K562 (cell line): ENCODE results near the gene FAM83E. TPM values are rescaled to one million over a fixed set of nuclear protein-coding genes. Genes with fewer than 3 reads are reported as not detected.
A peak's percentile ranks its signal among the peaks of the same experiment; 100 is the strongest.

Experiments
- ATAC-seq: fragments of 200-7000 bp; cut with Tn5 transposase; 3 replicates; pipeline ENCODE4 v1.9.1; 2020; ENCODE audit warnings: moderate library complexity
- BruUV-seq: library from RNA; stranded (reverse); fragments of 400-500 nt; replicated peaks from 2 replicates; lab custom pipeline; 2021; lab: Mats Ljungman, UMichigan
- CTCF ChIA-PET: fragments of 300-600 bp; formaldehyde crosslinking; extraction: SDS; loops from one replicate; lab custom pipeline; 2021; ENCODE audit warnings: low intra/inter-chr PET ratio; lab: Yijun Ruan, JAX
- POLR2A ChIA-PET: fragments of 300-600, 350-650 bp; sonication (Branson Sonifier 250); formaldehyde crosslinking; extraction: SDS; loops from one replicate; lab custom pipeline; 2021; ENCODE audit warnings: antibody characterized with exemption, inconsistent platforms; lab: Yijun Ruan, JAX
- DNase-seq, 4 experiments: peaks; one replicate each; pipeline versions ENCODE4 v3.0.0 to v3.0.0-alpha.2; 2011 to 2018; ENCODE audit warnings: low spot score in 3 of 4, mixed read lengths in 3 of 4; ENCODE audit errors: extremely low read depth in 1 of 4
- FAIRE-seq: peaks from 2 replicates; lab custom pipeline; 2011; peaks lifted over from hg19 to GRCh38; lab: Jason Lieb, UNC
- H2AFZ ChIP-seq: 2 replicates; pipeline ENCODE4 v1.6.0; 2011; ENCODE audit warnings: low read depth, low read length, control low read depth, inconsistent platforms
- H3K27ac ChIP-seq: fragments of 200-600 bp; 3 replicates; pipeline ENCODE4 v1.8.0; 2011; ENCODE audit warnings: low read depth, mild to moderate bottlenecking, control low read depth, inconsistent platforms, low read length, moderate library complexity, mixed read lengths; ENCODE audit errors: extremely low read depth
- H3K27me3 ChIP-seq, 2 experiments: fragments of 300-600 bp in 1 of 2; 2 replicates in 1 of 2; 3 replicates in 1 of 2; pipeline versions ENCODE4 v1.6.0 to v1.8.0; 2011; ENCODE audit warnings: inconsistent platforms in 2 of 2, low read length in 2 of 2, mild to moderate bottlenecking in 1 of 2, mixed read lengths in 1 of 2, moderate library complexity in 1 of 2; ENCODE audit not compliant: control insufficient read depth in 2 of 2, insufficient read depth in 2 of 2
- H3K36me3 ChIP-seq: fragments of 300-600 bp; 3 replicates; pipeline ENCODE4 v1.8.0; 2011; ENCODE audit warnings: mild to moderate bottlenecking, low read length, inconsistent platforms; ENCODE audit not compliant: control insufficient read depth, insufficient read depth
- H3K4me1 ChIP-seq, 2 experiments: fragments of 200-600 bp in 1 of 2; replicated peaks in 1 of 2; 2 replicates in 1 of 2; 3 replicates in 1 of 2; pipeline versions ENCODE4 v1.5.1 to v1.8.0; 2011; ENCODE audit warnings: inconsistent platforms in 2 of 2, low read length in 2 of 2, mild to moderate bottlenecking in 1 of 2, mixed read lengths in 1 of 2, moderate library complexity in 1 of 2; ENCODE audit not compliant: control insufficient read depth in 2 of 2, insufficient read depth in 2 of 2
- H3K4me2 ChIP-seq: 2 replicates; pipeline ENCODE4 v1.6.1; 2011; ENCODE audit warnings: low read length, control low read depth, inconsistent platforms, mixed read lengths; ENCODE audit not compliant: insufficient read depth
- H3K4me3 ChIP-seq: fragments of 200-600 bp; sonication (generic), shearing (Covaris generic); 2 replicates; pipeline ENCODE4 v1.5.1; 2016; ENCODE audit warnings: control low read depth, inconsistent platforms
- H3K79me2 ChIP-seq: fragments of 200-600 bp; 3 replicates; pipeline ENCODE4 v1.8.0; 2011; ENCODE audit warnings: low read length, inconsistent platforms; ENCODE audit not compliant: control insufficient read depth, insufficient read depth
- H3K9ac ChIP-seq, 2 experiments: 2 replicates each; pipeline versions ENCODE4 v1.6.0 to v1.6.1; 2011; ENCODE audit warnings: low read depth in 2 of 2, low read length in 2 of 2, control low read depth in 1 of 2, inconsistent platforms in 1 of 2, mild to moderate bottlenecking in 1 of 2, mixed read lengths in 1 of 2; ENCODE audit not compliant: insufficient read depth in 1 of 2
- H3K9me1 ChIP-seq: one replicate; pipeline ENCODE4 v1.6.0; 2011; ENCODE audit warnings: inconsistent platforms, mild to moderate bottlenecking, low read length, moderate library complexity; ENCODE audit not compliant: control insufficient read depth, insufficient read depth
- H3K9me3 ChIP-seq: replicated peaks from 2 replicates; pipeline ENCODE4 v1.5.1; 2011; ENCODE audit warnings: low read depth, low read length, inconsistent platforms; ENCODE audit not compliant: control insufficient read depth, insufficient read depth
- H4K20me1 ChIP-seq: replicated peaks from 2 replicates; pipeline ENCODE4 v1.6.1; 2011; ENCODE audit warnings: low read length, inconsistent platforms, mixed read lengths; ENCODE audit not compliant: control insufficient read depth, insufficient read depth
- CCNT2 ChIP-seq: IDR thresholded peaks from 2 replicates; pipeline ENCODE4 v1.6.1; 2011; ENCODE audit warnings: borderline replicate concordance, low read depth, mild to moderate bottlenecking, moderate library complexity, mixed read lengths, low read length; ENCODE audit not compliant: insufficient read length; ENCODE audit errors: extremely low read depth
- CREB1 ChIP-seq, 2 experiments: sonication (generic) in 1 of 2; formaldehyde crosslinking in 1 of 2; IDR thresholded peaks; 2 replicates each; pipeline versions ENCODE4 v1.6.1 to v1.8.0; 2012 to 2022; ENCODE audit warnings: inconsistent platforms in 1 of 2, mild to moderate bottlenecking in 1 of 2, missing genetic modification reagents in 1 of 2, moderate library complexity in 1 of 2
- DDX20 ChIP-seq: fragments of 450-650 bp; IDR thresholded peaks from 2 replicates; pipeline ENCODE4 v1.6.1; 2016; ENCODE audit warnings: missing genetic modification characterization, low read depth, mild to moderate bottlenecking, missing compliant biosample characterization, moderate library complexity
- GABPA ChIP-seq: fragments of 200-800 bp; sonication (Bioruptor generic); conservative IDR thresholded peaks from 2 replicates; pipeline ENCODE4 v1.6.1; 2016; ENCODE audit warnings: low read depth, missing genetic modification characterization, missing compliant biosample characterization
- HMGN3 ChIP-seq: IDR thresholded peaks from 2 replicates; pipeline ENCODE4 v1.6.1; 2011; ENCODE audit warnings: borderline replicate concordance, low read depth, mild to moderate bottlenecking, mixed read lengths, low read length; ENCODE audit not compliant: insufficient read length; ENCODE audit errors: extremely low read depth
- HNRNPL ChIP-seq: fragments of 200-400 bp; formaldehyde crosslinking; IDR thresholded peaks from 2 replicates; pipeline ENCODE4 v1.6.1; 2017; ENCODE audit warnings: low read depth, mild to moderate bottlenecking, low read length
- MAZ ChIP-seq, 2 experiments: fragments of 450-650 bp in 1 of 2; sonication (generic) in 1 of 2; formaldehyde crosslinking; IDR thresholded peaks in 1 of 2; conservative IDR thresholded peaks in 1 of 2; 2 replicates each; pipeline versions ENCODE4 v1.4.0 to v1.5.0; 2020; ENCODE audit warnings: mild to moderate bottlenecking in 1 of 2, missing genetic modification reagents in 1 of 2
- MXD1 ChIP-seq: fragments of 250-450 bp; sonication (Bioruptor Pico); IDR thresholded peaks from 2 replicates; pipeline ENCODE4 v1.8.0; 2021; ENCODE audit warnings: borderline replicate concordance, mild to moderate bottlenecking, moderate library complexity; ENCODE audit not compliant: poor library complexity, severe bottlenecking
- NBN ChIP-seq: fragments of 450-650 bp; IDR thresholded peaks from 2 replicates; pipeline ENCODE4 v1.6.1; 2016; ENCODE audit warnings: low read depth, mild to moderate bottlenecking
- RAD21 ChIP-seq, 2 experiments: fragments of 250-450 bp in 1 of 2; fragments of 450-650 bp in 1 of 2; sonication (Bioruptor Pico) in 1 of 2; formaldehyde crosslinking in 1 of 2; IDR thresholded peaks in 1 of 2; conservative IDR thresholded peaks in 1 of 2; 2 replicates each; pipeline versions ENCODE4 v1.4.0 to v1.8.0; 2020 to 2022; ENCODE audit warnings: mild to moderate bottlenecking in 2 of 2, moderate library complexity in 1 of 2
- STAT6 ChIP-seq: sonication (generic); formaldehyde crosslinking; IDR thresholded peaks from 2 replicates; pipeline ENCODE4 v1.8.1; 2023; ENCODE audit warnings: mild to moderate bottlenecking, missing genetic modification reagents
- TEAD4 ChIP-seq, 2 experiments: sonication (generic) in 1 of 2; formaldehyde crosslinking in 1 of 2; IDR thresholded peaks; 2 replicates each; pipeline versions ENCODE4 v1.6.1 to v1.8.0; 2012 to 2022; ENCODE audit warnings: borderline replicate concordance in 1 of 2, inconsistent platforms in 1 of 2, low read length in 1 of 2, mild to moderate bottlenecking in 1 of 2, missing genetic modification reagents in 1 of 2
- ZNF512 ChIP-seq: IDR thresholded peaks from 2 replicates; pipeline ENCODE4 v1.6.1; 2016; ENCODE audit warnings: missing genetic modification characterization, missing compliant biosample characterization
- ZNF780A ChIP-seq: fragments of 250-450 bp; sonication (Bioruptor Pico); IDR thresholded peaks from 2 replicates; pipeline ENCODE4 v1.5.0; 2021; ENCODE audit warnings: mild to moderate bottlenecking
- WGBS: fragments of 100-300 bp; shearing (Covaris generic); methylation state at CpG from one replicate; pipeline ENCODE4 v1.1.6; 2016; ENCODE audit warnings: low coverage, mixed read lengths; ENCODE audit not compliant: insufficient coverage; ENCODE audit errors: missing lambda C conversion rate; 5-methylcytosine and 5-hydroxymethylcytosine counted together
- in situ Hi-C: fragments of 300-500 bp; cut with MboI; formaldehyde crosslinking; loops from 4 replicates; pipeline ENCODE4 v1.15.0; 2018; ENCODE audit warnings: inconsistent platforms, mixed read lengths
- intact Hi-C: fragments of 100-400 bp; cut with micrococcal nuclease; formaldehyde crosslinking; loops from 2 replicates; pipeline ENCODE4 v1.14.2; 2022
- polyA plus RNA-seq, 8 experiments: library from polyadenylated mRNA; depleted of rRNA in 4 of 8; stranded (reverse) in 5 of 8; unstranded in 3 of 8; fragments of >200 nt; fragmentation: Nextera tagmentation in 2 of 8; fragmentation: Illumina TruSeq in 1 of 8; extraction: Ambion mirVana in 2 of 8; extraction: Trizol in 1 of 8; gene quantifications; 2 replicates each; pipeline versions ENCODE4 v1.2.1 to v1.2.3, GENCODE V29; 2011 to 2014; ENCODE audit warnings: inconsistent platforms in 1 of 8, missing spikeins in 1 of 8
- total RNA-seq, 7 experiments: library from RNA; depleted of rRNA in 6 of 7; stranded (reverse); fragments of >200 nt in 6 of 7; fragmentation: Illumina TruSeq in 2 of 7; extraction: Trizol in 2 of 7; gene quantifications; 2 replicates each; pipeline versions ENCODE4 v1.2.1 to v1.2.3, GENCODE V29; 2011 to 2021; ENCODE audit warnings: low replicate concordance in 1 of 7

Gene FAM83E
- total and polyA plus RNA-seq, 9 of the 15 experiments (the other 6 are each of a cell fraction or from before 2014, with no cell fraction given), result 0.15 to 0.87 (median 0.29) TPM; not detected in 4

GRCh38 chr19:48638831-48639381 is 24.0 kb upstream of the FAM83E start:
- FAIRE-seq (peak; percentile 56), DNase-seq (peak; percentile 77 to 88 (median 80)), ATAC-seq (peak; percentile 13)
- intact Hi-C loops (no loop called here), in situ Hi-C loops (no loop called here)
- H3K9me3 ChIP-seq, result no peaks in the 10 kb centered on the region
- CTCF ChIA-PET, result interaction anchor here (0.6 kb wide), 1 partner anchor 103 kb away, joined by 3 read pairs; no protein-coding TSS in a partner anchor
- H3K27ac ChIP-seq, result peak overlapping the region; percentile 91
- H4K20me1 ChIP-seq, result 0 out of 2 replicates have a peak, but pooled peaks cover 4% of the 10 kb centered on the region
- H3K4me2 ChIP-seq, result peak overlapping the region; percentile 100
- no peaks in the 10 kb centered on the region for H3K36me3 ChIP-seq
- 9% methylated on average over 16 of the region's 16 CpGs for WGBS
- peak overlapping the region; percentile 93 for H2AFZ ChIP-seq
- H3K9me1 ChIP-seq, result peaks cover 3% of the 10 kb centered on the region
- peaks cover 27% of the 10 kb centered on the region; the same call in 2 of the 3 replicates for H3K79me2 ChIP-seq
- H3K9ac ChIP-seq, result peak overlapping the region; percentile 78 to 94
- BruUV-seq, result no TSS peak
- peak overlapping the region; percentile 51 for H3K4me3 ChIP-seq
- POLR2A ChIA-PET, result interaction anchor here (1.1 to 1.3 kb wide), 2 partner anchors 142 to 355 kb away, joined by 3 to 4 read pairs; partner anchors contain the start of gene RUVBL2
- no peaks in the 10 kb centered on the region for H3K27me3 ChIP-seq
- H3K4me1 ChIP-seq, result peaks cover 32 to 58% of the 10 kb centered on the region in 2 experiments
- TF ChIP-seq CCNT2 (peak; percentile 32), MXD1 (CRISPR knock-in tag) (no peak), NBN (peak; percentile 73; the same call in 1 of the 2 replicates), RAD21 (CRISPR knock-in tag; conservative IDR thresholded peaks at IDR 0.05 in 1 of 2, IDR thresholded peaks at IDR 0.05 in 1 of 2) (no peak), HNRNPL (no peak), DDX20 (tag) (no peak), GABPA (tag) (0 out of 2 replicates have a peak, but pooled peaks have one; percentile 1), STAT6 (peak; percentile 18; the same call in 1 of the 2 replicates), CREB1 (IDR thresholded peaks at IDR 0.05) (peak; percentile 69), CREB1 (CRISPR knock-in tag; IDR thresholded peaks at IDR 0.05) (peak; percentile 85), ZNF780A (CRISPR knock-in tag) (no peak), HMGN3 (peak; percentile 51), ZNF512 (0 out of 2 replicates have a peak, but pooled peaks have one; percentile 5), MAZ (CRISPR knock-in tag; conservative IDR thresholded peaks at IDR 0.05 in 1 of 2, IDR thresholded peaks at IDR 0.05 in 1 of 2) (no peak), TEAD4 (IDR thresholded peaks at IDR 0.05; ENCODE audit: low read length) (no peak), TEAD4 (CRISPR knock-in tag; IDR thresholded peaks at IDR 0.05; ENCODE audit: borderline replicate concordance) (no peak)
